HUES64 (cell line): ENCODE data around the gene FRYL.

ENCODE experiments used
- H3K27ac ChIP-seq: 2 replicates; pipeline ENCODE4 v1.7.0; 2013; ENCODE audit warnings: low read depth, low read length, inconsistent platforms
- H3K27me3 ChIP-seq: 2 replicates; pipeline ENCODE4 v1.6.1; 2013; ENCODE audit warnings: mild to moderate bottlenecking, low read length; ENCODE audit not compliant: insufficient read depth
- H3K36me3 ChIP-seq: 2 replicates; pipeline ENCODE4 v1.6.1; 2013; ENCODE audit warnings: mild to moderate bottlenecking, low read length; ENCODE audit not compliant: insufficient read depth
- H3K4me1 ChIP-seq: 2 replicates; pipeline ENCODE4 v1.6.1; 2013; ENCODE audit warnings: mild to moderate bottlenecking, low read length, moderate library complexity; ENCODE audit not compliant: insufficient read depth
- H3K4me3 ChIP-seq: 2 replicates; pipeline ENCODE4 v1.5.1; 2013; ENCODE audit warnings: mild to moderate bottlenecking, low read length, moderate library complexity
- H3K9ac ChIP-seq: 2 replicates; pipeline ENCODE4 v1.6.1; 2013; ENCODE audit warnings: mild to moderate bottlenecking, low read depth, low read length
- H3K9me3 ChIP-seq: 2 replicates; pipeline ENCODE4 v1.6.1; 2013; ENCODE audit warnings: low read depth, low read length; ENCODE audit not compliant: insufficient read depth
- WGBS: fragments of 150-250, 120-280 bp; methylation state at CpG from one replicate; pipeline ENCODE4 v1.1.7; 2013; ENCODE audit warnings: missing lambda C conversion rate; 5-methylcytosine and 5-hydroxymethylcytosine counted together

The FRYL gene

GRCh38 chr4:48539597-48539996 is 240.5 kb downstream of the FRYL start:
- Histone ChIP-seq H3K36me3 (peaks cover 85% of the 10 kb centered on the region), H3K4me3 (no peak overlapping the region), H3K9ac (no peak overlapping the region), H3K4me1 (peaks cover 5% of the 10 kb centered on the region), H3K9me3 (no peaks in the 10 kb centered on the region), H3K27me3 (no peaks in the 10 kb centered on the region), H3K27ac (no peak overlapping the region)
- 100% methylated on average over 2 of the region's 3 CpGs for WGBS

GRCh38 chr4:48538358-48538757 is 241.7 kb downstream of the FRYL start:
- Histone ChIP-seq H3K9me3 (no peaks in the 10 kb centered on the region), H3K4me1 (peaks cover 5% of the 10 kb centered on the region; the same call in 1 of the 2 replicates), H3K9ac (no peak overlapping the region), H3K27ac (no peak overlapping the region), H3K36me3 (peaks cover 84% of the 10 kb centered on the region), H3K4me3 (no peak overlapping the region), H3K27me3 (no peaks in the 10 kb centered on the region)

GRCh38 chr4:48526406-48526805 is 253.7 kb downstream of the FRYL start:
- no peak overlapping the region for H3K27ac ChIP-seq
- no peaks in the 10 kb centered on the region for H3K27me3 ChIP-seq
- WGBS, result 82% methylated on average over 1 of the region's 1 CpG
- no peaks in the 10 kb centered on the region for H3K4me1 ChIP-seq
- no peak overlapping the region for H3K9ac ChIP-seq
- H3K36me3 ChIP-seq, result peaks cover 100% of the 10 kb centered on the region
- no peak overlapping the region for H3K4me3 ChIP-seq
- H3K9me3 ChIP-seq, result no peaks in the 10 kb centered on the region

- H3K27ac ChIP-seq, result no peak overlapping the region
- H3K9me3 ChIP-seq, result no peaks in the 10 kb centered on the region
- WGBS, result 93% methylated on average over 2 of the region's 3 CpGs
- H3K36me3 ChIP-seq, result peaks cover 82% of the 10 kb centered on the region
- no peak overlapping the region for H3K4me3 ChIP-seq
- no peaks in the 10 kb centered on the region for H3K4me1 ChIP-seq
- H3K9ac ChIP-seq, result no peak overlapping the region
- no peaks in the 10 kb centered on the region for H3K27me3 ChIP-seq
Observed at GRCh38 chr4:48518143-48518542, 261.9 kb downstream of the FRYL start.

GRCh38 chr4:48509543-48509942 is 270.5 kb downstream of the FRYL start:
- Histone ChIP-seq H3K9me3 (no peaks in the 10 kb centered on the region), H3K27me3 (no peaks in the 10 kb centered on the region), H3K4me1 (no peaks in the 10 kb centered on the region), H3K9ac (no peak overlapping the region), H3K27ac (no peak overlapping the region), H3K4me3 (no peak overlapping the region), H3K36me3 (peaks cover 97% of the 10 kb centered on the region)

- WGBS, result 100% methylated on average over 2 of the region's 2 CpGs
- Histone ChIP-seq H3K27ac (no peak overlapping the region), H3K9ac (no peak overlapping the region), H3K9me3 (no peaks in the 10 kb centered on the region), H3K4me1 (no peaks in the 10 kb centered on the region; the same call in 1 of the 2 replicates), H3K4me3 (no peak overlapping the region), H3K36me3 (peaks cover 85% of the 10 kb centered on the region), H3K27me3 (no peaks in the 10 kb centered on the region)
Observed at GRCh38 chr4:48506716-48507115, 273.4 kb downstream of the FRYL start.

GRCh38 chr4:48504352-48504751 is 275.7 kb downstream of the FRYL start:
- Histone ChIP-seq H3K36me3 (peaks cover 81% of the 10 kb centered on the region), H3K4me1 (peaks cover 4% of the 10 kb centered on the region), H3K4me3 (no peak overlapping the region), H3K9me3 (no peaks in the 10 kb centered on the region), H3K9ac (no peak overlapping the region), H3K27ac (no peak overlapping the region), H3K27me3 (no peaks in the 10 kb centered on the region)
- WGBS, result 100% methylated on average over 1 of the region's 1 CpG

- H3K9me3 ChIP-seq, result no peaks in the 10 kb centered on the region
- 88% methylated on average over 1 of the region's 2 CpGs for WGBS
- no peak overlapping the region for H3K27ac ChIP-seq
- no peak overlapping the region for H3K9ac ChIP-seq
- no peaks in the 10 kb centered on the region for H3K27me3 ChIP-seq
- H3K4me3 ChIP-seq, result no peak overlapping the region
- H3K4me1 ChIP-seq, result peaks cover 7% of the 10 kb centered on the region
- H3K36me3 ChIP-seq, result peaks cover 81% of the 10 kb centered on the region
Observed at GRCh38 chr4:48504026-48504330, 276.1 kb downstream of the FRYL start.

GRCh38 chr4:48503233-48504025 is 276.6 kb downstream of the FRYL start:
- Histone ChIP-seq H3K9me3 (no peaks in the 10 kb centered on the region), H3K36me3 (peaks cover 80% of the 10 kb centered on the region), H3K27ac (no peak overlapping the region), H3K4me3 (no peak overlapping the region), H3K4me1 (peaks cover 13% of the 10 kb centered on the region), H3K27me3 (no peaks in the 10 kb centered on the region), H3K9ac (no peak overlapping the region)
- 77% methylated on average over 4 of the region's 4 CpGs for WGBS

GRCh38 chr4:48499551-48500066 is 280.5 kb downstream of the FRYL start:
- no peak overlapping the region for H3K27ac ChIP-seq
- WGBS, result 94% methylated on average over 3 of the region's 3 CpGs
- H3K4me3 ChIP-seq, result no peak overlapping the region
- H3K9ac ChIP-seq, result no peak overlapping the region
- no peaks in the 10 kb centered on the region for H3K9me3 ChIP-seq
- no peaks in the 10 kb centered on the region for H3K27me3 ChIP-seq
- peaks cover 55% of the 10 kb centered on the region for H3K36me3 ChIP-seq
- peaks cover 13% of the 10 kb centered on the region for H3K4me1 ChIP-seq

GRCh38 chr4:48498895-48499294 is 281.2 kb downstream of the FRYL start:
- H3K27ac ChIP-seq, result no peak overlapping the region
- H3K27me3 ChIP-seq, result no peaks in the 10 kb centered on the region
- no peaks in the 10 kb centered on the region for H3K9me3 ChIP-seq
- peaks cover 13% of the 10 kb centered on the region for H3K4me1 ChIP-seq
- no peak overlapping the region for H3K9ac ChIP-seq
- H3K4me3 ChIP-seq, result no peak overlapping the region
- H3K36me3 ChIP-seq, result peaks cover 48% of the 10 kb centered on the region
- WGBS, result 97% methylated on average over 4 of the region's 4 CpGs

GRCh38 chr4:48495941-48496340 is 284.1 kb downstream of the FRYL start:
- H3K36me3 ChIP-seq, result peaks cover 30% of the 10 kb centered on the region
- WGBS, result 97% methylated on average over 2 of the region's 2 CpGs
- peaks cover 23% of the 10 kb centered on the region for H3K27me3 ChIP-seq
- no peaks in the 10 kb centered on the region for H3K9me3 ChIP-seq
- peaks cover 13% of the 10 kb centered on the region; the same call in 1 of the 2 replicates for H3K4me1 ChIP-seq
- no peak overlapping the region for H3K27ac ChIP-seq
- no peak overlapping the region for H3K4me3 ChIP-seq
- no peak overlapping the region for H3K9ac ChIP-seq
